ENCODE results near the gene TSFM.

TSFM gene

GRCh38 chr12:57739387-57739786, 43.2 kb upstream of the TSFM start:
- Histone ChIP-seq H3K4me3 (ENCODE audit: low read depth, low read length) (no peak overlapping the region), H3K4me1 (ENCODE audit: control insufficient read depth, insufficient read depth, low read length) (peaks cover 8% of the 10 kb centered on the region; the same call in 1 of the 2 replicates), H3K36me3 (ENCODE audit: control insufficient read depth in 2 of 2, insufficient read depth in 1 of 2, low read length in 2 of 2) (no peaks in the 10 kb centered on the region), H3K9me3 (ENCODE audit: control insufficient read depth, insufficient read depth, low read depth, low read length) (no peaks in the 10 kb centered on the region), H3K27ac (ENCODE audit: extremely low read depth, low read depth, low read length) (no peak overlapping the region)
- TF ChIP-seq ZNF677 (tag by site-specific recombination; IDR thresholded peaks at IDR 0.05), result no peak
- TF ChIP-seq RBAK (tag by site-specific recombination; IDR thresholded peaks at IDR 0.05), result no peak
- TF ChIP-seq IKZF3 (tag by site-specific recombination; IDR thresholded peaks at IDR 0.05), result no peak
- TF ChIP-seq ZNF350 (tag by site-specific recombination; IDR thresholded peaks at IDR 0.05), result no peak
- no peak for TF ChIP-seq ZNF626 (tag by site-specific recombination; IDR thresholded peaks at IDR 0.05)
- no peak for TF ChIP-seq ZNF354C (tag by site-specific recombination; IDR thresholded peaks at IDR 0.05; ENCODE audit: borderline replicate concordance, low read depth)
- CTCF ChIA-PET, result interaction anchor here (0.6 kb wide), 3 partner anchors 15 to 283 kb away, joined by 3 to 4 read pairs (median 3); no protein-coding TSS in a partner anchor
- POLR2A ChIA-PET, result no interaction called here

GRCh38 chr12:57739914-57740538, 42.6 kb upstream of the TSFM start:
- Histone ChIP-seq H3K4me3 (ENCODE audit: low read depth, low read length) (no peak overlapping the region), H3K27ac (ENCODE audit: extremely low read depth, low read depth, low read length) (no peak overlapping the region), H3K4me1 (ENCODE audit: control insufficient read depth, insufficient read depth, low read length) (peaks cover 8% of the 10 kb centered on the region; the same call in 1 of the 2 replicates), H3K9me3 (ENCODE audit: control insufficient read depth, insufficient read depth, low read depth, low read length) (no peaks in the 10 kb centered on the region), H3K36me3 (ENCODE audit: control insufficient read depth in 2 of 2, insufficient read depth in 1 of 2, low read length in 2 of 2) (no peaks in the 10 kb centered on the region)
- TF ChIP-seq ZSCAN18 (tag by site-specific recombination; IDR thresholded peaks at IDR 0.05) (no peak), ZNF133 (tag by site-specific recombination; IDR thresholded peaks at IDR 0.05) (no peak), PATZ1 (tag by site-specific recombination; IDR thresholded peaks at IDR 0.05) (no peak), ZNF670 (tag by site-specific recombination; IDR thresholded peaks at IDR 0.05; ENCODE audit: low read depth) (no peak), ZNF624 (tag by site-specific recombination; IDR thresholded peaks at IDR 0.05) (no peak), ZNF18 (tag by site-specific recombination; IDR thresholded peaks at IDR 0.05) (no peak), TCF7L2 (IDR thresholded peaks at IDR 0.05; ENCODE audit: borderline replicate concordance, low read depth, low read length) (no peak), RBAK (tag by site-specific recombination; IDR thresholded peaks at IDR 0.05) (no peak), ZNF658 (tag by site-specific recombination; IDR thresholded peaks at IDR 0.05) (no peak), ZFP37 (tag by site-specific recombination; IDR thresholded peaks at IDR 0.05) (no peak), OSR2 (tag by site-specific recombination; IDR thresholded peaks at IDR 0.05) (no peak), SCRT2 (tag by site-specific recombination; IDR thresholded peaks at IDR 0.05) (no peak), ZNF112 (tag by site-specific recombination; IDR thresholded peaks at IDR 0.05) (no peak), ZNF529 (tag by site-specific recombination; IDR thresholded peaks at IDR 0.05; ENCODE audit: insufficient replicate concordance) (no peak), ZNF548 (tag by site-specific recombination; IDR thresholded peaks at IDR 0.05) (no peak), ZNF701 (tag by site-specific recombination; IDR thresholded peaks at IDR 0.05) (no peak), ZNF302 (tag by site-specific recombination; IDR thresholded peaks at IDR 0.05; ENCODE audit: low read depth) (no peak)
- CTCF ChIA-PET, result interaction anchor here (0.6 kb wide), 1 partner anchor 38 kb away, joined by 4 read pairs; no protein-coding TSS in a partner anchor
- POLR2A ChIA-PET, result no interaction called here

Data from HEK293 (cell line).